Pulmonary artery endothelial cell (primary cell): ENCODE results near the gene KLRF1. TPM values are rescaled to one million over a fixed set of nuclear protein-coding genes. Genes with fewer than 3 reads are reported as not detected.

ENCODE experiments used
- DNase-seq: peaks from one replicate; pipeline ENCODE4 v3.0.0-alpha.2; 2011; ENCODE audit warnings: low read depth, low spot score
- total RNA-seq: library from RNA; depleted of rRNA; stranded (reverse); fragments of >200 nt; gene quantifications from 2 replicates; pipeline ENCODE4 v1.2.3, GENCODE V29; 2014

KLRF1 gene
- total RNA-seq, 1 donor from 2014 or later, result 0.07 TPM

DNA sequence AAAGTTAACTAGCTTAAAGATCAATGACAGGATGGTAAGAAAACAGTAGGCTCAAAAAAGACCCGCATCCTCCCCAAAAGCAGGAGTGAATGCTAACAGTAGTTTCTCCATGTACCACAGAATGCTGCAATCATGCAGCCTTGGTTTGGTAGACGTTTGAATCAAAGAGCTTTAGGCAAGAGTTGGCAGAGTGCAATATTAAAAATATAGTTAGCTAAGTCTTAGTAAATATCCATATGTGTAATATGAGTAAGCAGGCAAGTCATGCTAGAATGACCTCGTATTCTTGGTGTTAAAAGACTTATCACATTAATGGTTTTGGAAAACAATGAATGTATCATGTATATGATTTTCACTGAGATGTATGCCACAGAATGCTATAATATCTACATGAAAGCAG, 18.8 kb upstream of the KLRF1 start:
- DNase-seq, result no peak

GRCh38 chr12:9809338-9809737, 17.9 kb upstream of the KLRF1 start:
- DNase-seq, result no peak

- DNase-seq, result no peak
These were observed 17.4 kb upstream of the KLRF1 start for GRCh38 chr12:9809866-9810265.

GRCh38 chr12:9810671-9811070, 16.6 kb upstream of the KLRF1 start:
- no peak for DNase-seq

GRCh38 chr12:9811621-9812020, 15.7 kb upstream of the KLRF1 start:
- DNase-seq, result no peak

DNA sequence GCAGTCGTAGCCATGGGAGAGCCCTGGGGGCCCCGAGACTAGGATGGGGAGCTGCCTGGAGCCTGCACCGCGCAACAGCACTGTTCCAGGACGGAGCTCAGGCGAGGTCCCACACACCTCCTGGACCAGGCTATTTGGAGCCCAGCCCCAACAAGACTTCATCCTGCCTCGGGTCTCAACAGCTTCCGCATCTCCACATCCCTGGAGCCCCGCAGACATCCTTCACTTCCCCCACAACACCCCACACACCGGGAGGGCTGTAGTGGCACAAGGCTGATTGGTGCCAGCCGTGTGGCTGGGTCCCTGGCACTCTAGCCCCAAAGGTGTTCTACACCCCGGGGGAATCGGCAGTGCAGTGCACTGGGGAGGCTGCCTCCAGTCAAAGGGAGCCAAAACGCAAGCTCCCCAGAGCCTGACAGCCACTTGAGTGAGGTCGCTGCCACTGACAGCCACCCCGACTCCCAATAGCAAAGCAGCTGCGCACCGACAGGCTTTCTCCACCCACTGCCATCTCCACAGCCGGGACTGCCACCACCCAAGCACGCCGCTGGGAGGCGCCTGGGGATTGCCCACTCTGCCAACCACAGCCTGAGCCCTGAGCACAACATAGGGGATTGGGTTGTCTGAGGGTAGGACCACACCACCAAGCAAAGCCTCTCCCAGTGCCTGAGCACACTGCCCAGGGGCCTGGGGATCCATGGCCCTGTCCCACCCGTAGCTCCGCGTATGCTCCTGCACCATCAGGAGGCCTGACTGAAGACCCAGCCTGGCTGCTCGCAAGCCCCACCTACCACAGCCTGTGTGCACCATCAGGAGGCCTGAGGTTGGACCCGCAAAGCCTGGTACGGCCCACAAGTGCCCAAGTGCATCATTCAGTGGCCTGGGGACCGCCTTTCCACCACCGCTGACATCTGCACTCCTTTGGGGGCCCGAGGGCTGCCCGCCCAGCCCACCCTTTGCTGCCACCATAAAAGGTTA, 13.2 kb upstream of the KLRF1 start:
- DNase-seq, result no peak

GRCh38 chr12:9820281-9820930, 6.9 kb upstream of the KLRF1 start:
- DNase-seq, result no peak

- DNase-seq, result no peak
These were observed 2.2 kb downstream of the KLRF1 start for GRCh38 chr12:9829483-9829882.

- DNase-seq, result no peak
These were observed 2.7 kb downstream of the KLRF1 start for GRCh38 chr12:9829982-9830381.

DNA sequence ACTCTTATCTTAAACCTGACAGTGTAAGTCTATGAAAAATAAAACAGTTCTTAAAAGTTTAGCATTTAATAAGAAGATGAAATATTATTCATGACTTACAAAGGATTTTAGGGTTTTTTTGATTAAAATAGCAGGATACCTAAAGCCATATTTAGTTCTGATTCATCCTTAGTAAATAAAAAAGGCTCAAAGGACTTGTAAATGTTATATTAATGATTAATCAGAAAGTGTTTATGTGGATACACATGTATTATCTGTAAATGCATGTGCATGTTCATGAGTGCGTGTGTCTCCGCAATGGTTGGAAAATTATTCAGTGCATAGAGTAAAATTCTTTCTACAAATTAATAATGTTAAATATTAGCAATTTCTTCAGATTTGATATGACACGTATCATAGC, 4.4 kb downstream of the KLRF1 start:
- no peak for DNase-seq

DNA sequence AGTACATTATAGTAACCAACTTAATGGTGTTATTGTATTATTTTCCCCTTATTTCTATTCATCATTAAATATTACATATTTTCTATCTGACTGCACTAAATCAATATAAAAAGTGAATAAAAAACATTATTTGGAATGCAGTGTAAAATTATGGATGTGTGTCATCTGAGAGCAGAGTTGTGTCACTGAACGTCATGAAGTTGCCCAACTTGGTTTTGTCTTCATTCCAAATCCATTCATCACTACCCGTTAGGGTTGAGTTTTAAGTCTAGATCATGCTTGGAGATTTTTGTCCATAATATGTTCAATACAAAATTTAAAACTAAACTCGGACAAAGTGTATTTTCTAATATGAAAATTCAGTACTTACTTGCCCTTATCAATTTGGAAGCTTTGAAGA, 16.1 kb downstream of the KLRF1 start:
- no peak for DNase-seq

DNA sequence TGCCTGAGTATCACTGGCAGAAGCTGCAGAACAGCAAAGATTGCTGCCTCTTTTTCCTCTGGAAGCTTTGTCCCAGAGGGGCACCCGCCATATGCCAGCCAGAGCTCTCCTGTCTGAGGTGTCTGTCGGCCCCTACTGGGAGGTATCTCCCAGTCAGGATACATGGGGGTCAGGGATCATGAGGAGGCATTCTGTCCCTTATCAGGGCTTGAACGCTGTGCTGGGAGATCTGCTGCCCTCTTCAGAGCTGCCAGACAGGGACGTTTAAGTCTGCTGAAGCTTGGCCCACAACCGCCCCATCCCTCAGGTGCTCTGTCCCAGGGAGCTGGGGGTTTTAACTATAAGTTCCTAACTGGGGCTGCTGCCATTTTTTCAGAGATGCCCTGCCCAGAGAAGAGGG, 21.6 kb downstream of the KLRF1 start:
- no peak for DNase-seq

DNA sequence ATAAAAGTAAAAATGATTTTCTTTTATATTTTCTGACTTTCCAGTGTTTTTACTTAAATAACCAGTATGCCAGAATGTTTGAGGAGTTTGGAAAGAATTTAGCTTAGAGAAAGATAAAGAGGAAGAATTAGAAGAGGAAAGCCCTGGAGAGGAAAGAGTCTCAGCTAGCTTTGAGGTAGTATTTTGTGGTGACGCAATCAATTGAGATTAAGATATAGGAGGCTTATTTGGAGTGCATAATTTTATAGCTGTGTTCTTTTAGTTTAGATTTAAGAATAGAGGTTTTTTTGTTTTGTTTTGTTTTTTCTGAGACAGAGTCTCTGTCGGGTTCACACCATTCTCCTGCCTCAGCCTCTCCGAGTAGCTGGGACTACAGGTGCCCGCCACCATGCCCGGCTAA, 23.8 kb downstream of the KLRF1 start:
- DNase-seq, result no peak

- no peak for DNase-seq
These were observed 24.6 kb downstream of the KLRF1 start for GRCh38 chr12:9851927-9852326.

DNA sequence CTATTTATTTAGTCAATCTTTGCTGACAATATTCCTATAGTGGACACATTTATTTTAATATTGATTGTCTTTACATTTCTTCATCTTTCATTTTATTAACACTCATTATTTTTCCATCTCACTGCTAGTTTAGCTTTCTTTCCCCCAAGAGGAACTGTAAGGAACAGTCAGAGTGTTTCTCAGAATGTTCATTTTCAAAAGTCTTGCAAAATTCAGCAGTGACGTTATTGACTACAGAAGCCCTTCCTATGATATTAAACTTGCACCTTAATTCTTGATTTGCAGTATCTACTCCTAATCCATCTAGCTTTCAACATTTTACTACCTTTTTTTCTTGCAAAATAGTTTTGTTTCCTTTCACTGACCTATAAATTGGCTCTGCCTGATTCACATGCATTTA, 28.9 kb downstream of the KLRF1 start:
- DNase-seq, result no peak

DNA sequence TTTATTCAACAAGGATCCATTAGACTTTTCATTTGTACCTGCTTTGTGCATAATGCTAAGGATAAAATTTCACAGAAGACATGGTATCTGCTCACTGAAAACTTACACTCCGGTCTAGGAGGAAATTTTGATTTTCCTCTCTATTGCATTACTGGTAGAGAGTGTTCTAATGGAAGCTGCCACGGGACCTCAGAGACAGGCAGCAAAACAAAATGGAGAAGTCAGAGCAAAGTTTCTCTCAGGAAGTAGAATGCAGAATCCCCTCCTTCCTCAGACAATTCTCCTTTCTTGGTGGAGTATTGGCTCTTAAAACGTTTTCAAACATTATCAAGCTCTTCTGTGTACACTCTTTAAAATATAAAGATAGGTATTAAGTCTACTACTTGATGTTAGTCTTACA, 29.6 kb downstream of the KLRF1 start:
- no peak for DNase-seq

DNA sequence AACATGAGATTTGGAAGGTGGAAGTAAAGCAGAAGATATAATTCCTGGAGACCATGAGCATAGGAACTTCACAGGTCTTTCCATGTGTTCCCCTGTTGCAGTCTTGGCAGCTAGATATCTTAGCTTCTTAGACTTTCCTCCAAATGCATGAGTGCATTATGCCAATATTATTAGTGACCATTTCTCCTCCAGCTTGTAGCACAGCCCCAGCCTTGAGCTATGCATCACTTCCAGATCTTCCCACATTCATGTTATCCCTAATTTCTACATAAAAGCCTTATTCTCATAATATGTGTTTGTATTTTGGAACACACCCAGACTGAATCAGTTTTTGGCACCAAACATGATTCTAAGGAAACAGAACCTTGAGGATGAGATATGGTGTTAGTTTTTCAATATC, 30.9 kb downstream of the KLRF1 start:
- no peak for DNase-seq

GRCh38 chr12:9864913-9865675, 37.8 kb downstream of the KLRF1 start:
- no peak for DNase-seq

DNA sequence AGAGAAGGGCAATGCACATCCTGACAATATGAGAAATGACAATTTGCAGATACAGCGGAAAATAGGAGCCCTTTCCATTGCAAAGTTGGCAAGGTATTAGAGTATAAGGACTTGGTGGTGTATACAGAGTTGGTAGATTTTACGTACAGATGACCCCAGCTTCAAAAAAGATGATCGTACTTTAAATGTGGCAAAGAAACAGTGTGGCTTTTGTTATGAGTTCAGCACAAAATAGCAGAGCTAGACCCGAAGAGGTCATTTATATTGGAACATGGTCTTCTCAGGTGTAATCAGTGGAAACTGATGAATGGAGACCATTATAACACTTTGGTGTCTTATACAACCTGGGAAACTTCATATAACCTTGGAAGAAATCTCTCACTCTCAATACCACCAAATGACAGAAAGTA, 39.6 kb downstream of the KLRF1 start:
- no peak for DNase-seq

- no peak for DNase-seq
These were observed 40.2 kb downstream of the KLRF1 start for GRCh38 chr12:9867531-9867930.

DNA sequence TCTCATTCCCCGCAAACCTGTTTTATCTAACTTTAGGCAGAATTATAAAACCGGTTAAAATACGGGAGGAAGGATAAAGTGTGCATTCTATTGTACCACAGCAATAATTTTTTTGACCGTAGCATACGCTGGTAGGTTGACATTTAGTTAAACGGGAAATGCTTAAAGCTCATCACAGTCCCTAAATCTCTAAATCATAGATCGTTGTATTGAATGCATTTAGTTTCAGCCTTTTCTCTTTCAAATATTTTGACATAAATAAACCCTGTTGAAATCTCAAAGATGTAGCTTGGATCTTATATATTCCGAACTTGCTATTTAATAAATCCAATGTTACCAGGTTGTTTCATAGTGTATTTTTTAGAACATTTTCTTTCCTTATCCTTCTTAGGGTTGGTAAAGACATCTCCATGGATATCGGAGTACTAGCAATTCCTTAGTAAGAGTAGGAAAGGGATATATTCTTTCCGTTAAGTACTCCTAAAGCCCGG, 41.1 kb downstream of the KLRF1 start:
- no peak for DNase-seq

GRCh38 chr12:9868951-9869306, 41.6 kb downstream of the KLRF1 start:
- DNase-seq, result no peak
